Posterior cingulate gyrus (tissue), 11 donors: Measurements from ENCODE around the gene PRPSAP2.
"Not testable (repeated sequence)": the region's sequence is repeated elsewhere in the genome, so short reads cannot be mapped to it uniquely, and the experiment has no call there.

Source experiments
- DNase-seq, 10 donors: peaks; one replicate each; pipeline versions ENCODE4 v3.0.0 to v3.0.0-alpha.2; 2020 to 2021; ENCODE audit warnings: mixed read lengths in 3 of 10
- intact Hi-C: fragments of 100-400 bp; cut with DNase I; formaldehyde crosslinking; loops from one replicate; pipeline ENCODE4 v1.15.1; 2023

The PRPSAP2 gene

DNA sequence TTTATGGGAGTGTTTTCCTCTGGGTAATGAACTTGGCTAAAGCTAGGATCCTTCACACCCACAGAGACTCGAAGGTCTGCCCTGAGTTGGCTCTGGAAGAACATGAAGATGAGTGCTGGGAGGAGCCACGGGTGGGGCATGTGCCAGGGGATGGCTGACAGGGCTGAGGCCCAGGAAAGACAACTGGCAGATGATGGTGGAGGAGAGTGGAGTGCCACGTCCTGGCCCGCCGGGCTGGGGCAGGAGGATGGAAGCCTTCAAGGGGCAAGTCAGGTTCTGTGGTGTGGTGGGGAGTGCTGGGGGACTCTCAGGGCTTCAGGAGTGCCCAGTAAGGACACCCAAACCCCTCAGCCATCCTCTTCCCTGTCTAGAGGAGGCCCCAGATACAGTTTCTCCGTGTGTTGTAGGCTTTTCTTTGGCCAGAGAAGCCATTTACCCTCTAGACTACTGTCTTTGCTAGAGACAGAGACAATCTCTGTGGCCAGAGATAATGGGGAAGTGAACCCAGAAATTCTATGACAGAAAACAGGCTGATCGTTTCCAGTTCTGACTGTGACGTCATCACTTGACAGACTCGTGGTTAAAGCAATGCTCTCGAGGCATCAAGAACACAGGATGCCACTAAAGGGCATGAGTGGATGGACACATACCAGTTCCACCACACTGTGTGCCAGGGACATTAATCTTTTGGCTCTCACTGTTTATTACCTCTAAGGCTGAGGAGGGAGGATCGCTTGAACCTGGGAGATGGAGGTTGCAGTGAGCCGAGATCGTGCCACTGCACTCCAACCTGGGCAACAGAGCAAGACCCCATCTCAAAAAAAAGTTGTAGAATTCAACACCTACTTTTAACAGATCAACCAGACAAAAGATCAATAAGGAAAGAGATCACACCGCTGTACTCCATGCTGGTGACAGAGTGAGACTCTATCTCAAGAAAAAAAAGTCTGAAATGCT lies 75.4 kb downstream of the PRPSAP2 start:
- no peak for DNase-seq
- intact Hi-C loops: no loop called here

GRCh38 chr17:18937981-18938691 lies 80.2 kb downstream of the PRPSAP2 start:
- DNase-seq: no peak
- intact Hi-C loops: no loop called here

GRCh38 chr17:18938692-18939023 lies 80.7 kb downstream of the PRPSAP2 start:
- intact Hi-C loops: no loop called here
- no peak for DNase-seq

- intact Hi-C loops: no loop called here
- DNase-seq: no peak
Observed at GRCh38 chr17:18944646-18945045, 86.7 kb downstream of the PRPSAP2 start.

GRCh38 chr17:18946536-18946935 lies 88.6 kb downstream of the PRPSAP2 start:
- intact Hi-C loops: no loop called here
- DNase-seq: no peak

GRCh38 chr17:18947866-18948265 lies 89.9 kb downstream of the PRPSAP2 start:
- peak in 1 of 10 donors; percentile 45 for DNase-seq
- intact Hi-C loops: no loop called here

- intact Hi-C loops: no loop called here
- DNase-seq: peak in 2 of 10 donors; percentile 55 to 75
Observed at GRCh38 chr17:18948476-18949006, 90.6 kb downstream of the PRPSAP2 start.

GRCh38 chr17:18949566-18949965 lies 91.6 kb downstream of the PRPSAP2 start:
- DNase-seq: peak in 1 of 10 donors; percentile 44
- intact Hi-C loops: no loop called here

GRCh38 chr17:18950346-18950745 lies 92.4 kb downstream of the PRPSAP2 start:
- peak in 2 of 10 donors; percentile 3 to 46 for DNase-seq
- intact Hi-C loops: no loop called here

- intact Hi-C loops: no loop called here
- DNase-seq: peak in 3 of 10 donors; percentile 35 to 77 (median 77)
Observed at GRCh38 chr17:18950944-18951905, 93.3 kb downstream of the PRPSAP2 start.

- peak in 3 of 10 donors; percentile 59 to 67 (median 59) for DNase-seq
- intact Hi-C loops: no loop called here
Observed at GRCh38 chr17:18951941-18952842, 94.3 kb downstream of the PRPSAP2 start, which contains the start of gene SLC5A10. Gene SLC5A10 (plus strand): TSS chr17:18952165. CDS start chr17:18952206, 41 bp downstream.

DNA sequence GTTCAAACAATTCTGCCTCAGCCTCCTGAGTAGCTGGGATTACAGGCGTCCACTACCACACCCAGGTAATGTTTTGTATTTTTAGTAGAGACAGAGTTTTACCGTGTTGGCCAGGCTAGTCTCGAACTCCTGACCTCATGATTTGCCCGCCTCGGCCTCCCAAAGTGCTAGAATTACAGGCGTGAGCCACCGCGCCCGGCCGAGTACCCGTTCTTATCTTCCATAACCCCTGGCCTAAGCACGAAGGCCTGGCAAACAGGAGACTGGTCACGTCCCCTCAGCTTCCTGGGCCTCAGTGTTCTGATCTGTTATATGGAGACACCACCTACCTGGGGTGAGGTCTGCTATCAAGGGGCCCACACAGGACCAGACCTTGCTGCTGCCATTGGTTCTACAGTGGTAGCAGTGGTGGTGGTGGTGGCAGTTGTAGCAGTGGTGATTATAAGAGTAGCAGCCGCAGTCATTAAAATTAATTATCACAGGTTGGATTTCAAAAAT lies 95.3 kb downstream of the PRPSAP2 start:
- intact Hi-C loops: no loop called here
- peak in 3 of 10 donors; percentile 23 to 48 (median 24) for DNase-seq

GRCh38 chr17:18954321-18954720 lies 96.4 kb downstream of the PRPSAP2 start:
- intact Hi-C loops: no loop called here
- DNase-seq: peak in 3 of 10 donors; percentile 53 to 70 (median 57)

DNA sequence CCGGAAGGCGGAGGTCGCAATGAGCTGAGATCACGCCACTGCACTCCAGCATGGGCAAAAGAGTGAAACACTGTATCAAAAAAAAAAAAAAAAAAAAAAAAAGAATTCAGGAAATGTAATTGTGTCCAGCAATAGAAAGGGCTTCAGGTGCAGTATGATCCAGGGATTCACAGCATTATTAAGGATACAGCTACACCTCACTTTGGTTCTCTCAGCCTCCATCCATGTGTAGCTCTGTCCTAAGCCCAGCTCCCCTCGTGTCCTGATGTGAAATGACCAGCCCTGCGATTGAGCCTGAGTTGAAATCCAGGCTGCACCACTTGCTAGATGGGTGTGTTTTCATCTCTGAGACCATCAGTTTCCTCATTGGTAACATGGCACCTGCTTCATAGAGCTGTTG lies 97.1 kb downstream of the PRPSAP2 start:
- peak in 2 of 10 donors; percentile 5 to 15 for DNase-seq

DNA sequence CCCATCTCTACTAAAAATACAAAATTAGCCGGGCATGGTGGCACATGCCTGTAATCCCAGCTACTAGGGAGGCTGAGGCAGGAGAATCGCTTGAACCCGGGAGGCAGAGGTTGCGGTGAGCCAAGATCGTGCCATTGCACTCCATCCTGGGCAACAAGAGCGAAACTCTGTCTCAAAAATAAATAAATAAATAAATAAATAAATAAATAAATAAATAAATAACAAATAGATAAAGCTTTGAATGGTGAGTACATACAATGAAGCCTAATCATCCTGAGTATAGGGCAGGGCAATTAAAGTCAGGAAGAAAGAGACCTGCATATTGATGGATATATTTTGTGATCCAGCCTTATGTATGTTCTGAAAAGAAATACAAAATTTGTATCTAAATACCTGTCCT lies 98.1 kb downstream of the PRPSAP2 start:
- intact Hi-C loops: not testable (repeated sequence)
- DNase-seq: peak in 1 of 10 donors; percentile 4

More for the DNA sequence above, 97.1 kb downstream of the PRPSAP2 start:
- intact Hi-C loops: no loop called here

GRCh38 chr17:18956581-18956980 lies 98.7 kb downstream of the PRPSAP2 start:
- intact Hi-C loops: no loop called here
- peak in 1 of 10 donors; percentile 2 for DNase-seq

- intact Hi-C loops: no loop called here
- DNase-seq: peak in 3 of 10 donors; percentile 3 to 31 (median 21)
Observed at GRCh38 chr17:18957831-18958230, 99.9 kb downstream of the PRPSAP2 start.

- DNase-seq: peak in 3 of 10 donors; percentile 11 to 56 (median 38)
Observed at GRCh38 chr17:18958611-18959010, 100.7 kb downstream of the PRPSAP2 start.

More at GRCh38 chr17:18958611-18959010, 100.7 kb downstream of the PRPSAP2 start:
- intact Hi-C loops: no loop called here
